Gastroesophageal sphincter (tissue), 4 donors: ENCODE data around the gene TYRO3. TPM values are rescaled to one million over a fixed set of nuclear protein-coding genes. Genes with fewer than 3 reads are reported as not detected.

Experiments
- ATAC-seq: fragments of 150-250 bp; one replicate; pipeline ENCODE4 v1.9.1; 2016; ENCODE audit warnings: mild to moderate bottlenecking, moderate library complexity
- H3K27ac ChIP-seq, 4 donors: fragments of 200-600 bp; sonication (generic) in 3 of 4; 1 replicate in 3 of 4; 2 replicates in 1 of 4; pipeline ENCODE4 v1.5.1; 2016 to 2019
- H3K27me3 ChIP-seq: fragments of 200-600 bp; sonication (generic); one replicate; pipeline ENCODE4 v1.5.1; 2019
- H3K36me3 ChIP-seq, 2 donors: fragments of 200-600 bp; sonication (generic); one replicate each; pipeline ENCODE4 v1.5.1; 2019; ENCODE audit warnings: control low read depth in 1 of 2
- H3K4me1 ChIP-seq, 3 donors: fragments of 200-600 bp; sonication (generic); 1 replicate in 2 of 3; 2 replicates in 1 of 3; pipeline ENCODE4 v1.5.1; 2016 to 2019; ENCODE audit warnings: control low read depth in 2 of 3
- H3K4me3 ChIP-seq, 2 donors: fragments of 200-600 bp; sonication (generic); one replicate each; pipeline ENCODE4 v1.5.1; 2019; ENCODE audit warnings: mild to moderate bottlenecking in 1 of 2, moderate library complexity in 1 of 2
- H3K9me3 ChIP-seq, 3 donors: fragments of 200-600 bp; sonication (generic); one replicate each; pipeline ENCODE4 v1.5.1; 2017 to 2019; ENCODE audit warnings: control low read depth in 2 of 3
- CTCF ChIP-seq, 4 experiments: fragments of 200-600 bp in 2 of 4; fragments of 450-650 bp in 2 of 4; sonication (generic) in 1 of 4; IDR thresholded peaks; one replicate each; pipeline ENCODE4 v1.5.1; 2017 to 2019; ENCODE audit warnings: antibody characterized with exemption in 4 of 4, mild to moderate bottlenecking in 2 of 4, moderate library complexity in 2 of 4
- EP300 ChIP-seq: sonication (generic); formaldehyde crosslinking; IDR thresholded peaks from one replicate; pipeline ENCODE4 v1.6.1; 2017; ENCODE audit warnings: antibody characterized with exemption, mild to moderate bottlenecking
- POLR2A ChIP-seq, 2 donors: fragments of 450-650 bp; IDR thresholded peaks; one replicate each; pipeline ENCODE4 v1.6.1; 2017; ENCODE audit warnings: antibody characterized with exemption in 2 of 2, mild to moderate bottlenecking in 2 of 2, moderate library complexity in 1 of 2
- POLR2AphosphoS5 ChIP-seq: sonication (generic); formaldehyde crosslinking; IDR thresholded peaks from one replicate; pipeline ENCODE4 v1.6.1; 2017; ENCODE audit warnings: antibody characterized with exemption
- WGBS, 2 donors: methylation state at CpG; one replicate each; pipeline ENCODE4 v1.1.5; 2018; ENCODE audit warnings: low coverage in 1 of 2; 5-methylcytosine and 5-hydroxymethylcytosine counted together
- total RNA-seq, 4 donors: library from RNA; depleted of rRNA; stranded (reverse); fragments of >200 nt; gene quantifications; one replicate each; pipeline ENCODE4 v1.1.0, GENCODE V29; 2016

Gene TYRO3
- total RNA-seq, 4 donors from 2014 or later = 3.1 to 9.5 (median 8.4) TPM

- H3K27ac ChIP-seq = no peak overlapping the region
- no peak overlapping the region for H3K4me3 ChIP-seq
- no peaks in the 10 kb centered on the region for H3K27me3 ChIP-seq
- H3K9me3 ChIP-seq = no peaks in the 10 kb centered on the region
- H3K4me1 ChIP-seq = peaks cover 0 to 37% (median 0%) of the 10 kb centered on the region in 3 donors
- peaks cover 0 to 25% of the 10 kb centered on the region in 2 donors for H3K36me3 ChIP-seq
- no peak for ATAC-seq
- WGBS, 2 donors = 67 to 92% methylated on average over 2 to 3 of the region's 8 CpGs
- TF ChIP-seq POLR2A (IDR thresholded peaks at IDR 0.05) = no peak
- TF ChIP-seq EP300 = no peak
- no peak for TF ChIP-seq CTCF (IDR thresholded peaks at IDR 0.05)
- no peak for TF ChIP-seq POLR2AphosphoS5
These were observed 6.0 kb downstream of the TYRO3 start for GRCh38 chr15:41564960-41565502.

GRCh38 chr15:41565702-41566101 lies 6.7 kb downstream of the TYRO3 start:
- H3K27ac ChIP-seq = no peak overlapping the region
- no peak for TF ChIP-seq CTCF (IDR thresholded peaks at IDR 0.05)
- TF ChIP-seq POLR2A (IDR thresholded peaks at IDR 0.05) = no peak
- no peak for TF ChIP-seq POLR2AphosphoS5
- no peak for TF ChIP-seq EP300
- WGBS, 2 donors = 53 to 79% methylated on average over 2 of the region's 3 CpGs
- H3K4me3 ChIP-seq = no peak overlapping the region
- no peak for ATAC-seq
- peaks cover 0 to 32% of the 10 kb centered on the region in 2 donors for H3K36me3 ChIP-seq
- H3K27me3 ChIP-seq = no peaks in the 10 kb centered on the region
- no peaks in the 10 kb centered on the region for H3K9me3 ChIP-seq
- H3K4me1 ChIP-seq = peaks cover 0 to 31% (median 0%) of the 10 kb centered on the region in 3 donors

GRCh38 chr15:41566121-41566885 lies 7.3 kb downstream of the TYRO3 start:
- Histone ChIP-seq H3K27ac (no peak overlapping the region), H3K9me3 (no peaks in the 10 kb centered on the region), H3K4me3 (no peak overlapping the region), H3K4me1 (peaks cover 0 to 27% (median 0%) of the 10 kb centered on the region in 3 donors), H3K27me3 (no peaks in the 10 kb centered on the region), H3K36me3 (peaks cover 0 to 38% of the 10 kb centered on the region in 2 donors)
- 71 to 100% methylated on average over 1 to 5 of the region's 9 CpGs for WGBS, 2 donors
- TF ChIP-seq CTCF (IDR thresholded peaks at IDR 0.05) (no peak), POLR2AphosphoS5 (no peak), POLR2A (IDR thresholded peaks at IDR 0.05) (no peak), EP300 (no peak)
- no peak for ATAC-seq

GRCh38 chr15:41567261-41567660 lies 8.2 kb downstream of the TYRO3 start:
- no peak overlapping the region for H3K27ac ChIP-seq
- 100% methylated on average over 2 of the region's 6 CpGs; no CpG with 5 or more reads in 1 of the 2 donors for WGBS, 2 donors
- TF ChIP-seq EP300 (no peak), POLR2A (IDR thresholded peaks at IDR 0.05) (no peak), POLR2AphosphoS5 (no peak), CTCF (IDR thresholded peaks at IDR 0.05) (no peak)
- ATAC-seq = no peak
- peaks cover 0 to 18% (median 0%) of the 10 kb centered on the region in 3 donors for H3K4me1 ChIP-seq
- H3K4me3 ChIP-seq = no peak overlapping the region
- peaks cover 0 to 46% of the 10 kb centered on the region in 2 donors for H3K36me3 ChIP-seq
- no peaks in the 10 kb centered on the region for H3K9me3 ChIP-seq
- H3K27me3 ChIP-seq = no peaks in the 10 kb centered on the region

- 91 to 93% methylated on average over 1 to 4 of the region's 4 CpGs for WGBS, 2 donors
- peaks cover 0 to 52% of the 10 kb centered on the region in 2 donors for H3K36me3 ChIP-seq
- H3K4me3 ChIP-seq = no peak overlapping the region
- H3K27ac ChIP-seq = peak overlapping the region in 1 of 4 donors; percentile 24
- ATAC-seq = no peak
- no peaks in the 10 kb centered on the region for H3K9me3 ChIP-seq
- no peak for TF ChIP-seq POLR2AphosphoS5
- TF ChIP-seq EP300 = no peak
- no peak for TF ChIP-seq POLR2A (IDR thresholded peaks at IDR 0.05)
- no peak for TF ChIP-seq CTCF (IDR thresholded peaks at IDR 0.05)
- H3K4me1 ChIP-seq = peaks cover 0 to 12% (median 0%) of the 10 kb centered on the region in 3 donors
- H3K27me3 ChIP-seq = no peaks in the 10 kb centered on the region
These were observed 8.8 kb downstream of the TYRO3 start for GRCh38 chr15:41567862-41568261.
